Nephron (organoid): ENCODE data around the gene SINHCAF.
"Not testable (repeated sequence)": the region's sequence is repeated elsewhere in the genome, so short reads cannot be mapped to it uniquely, and the experiment has no call there.

Experiments
- H3K27ac Mint-ChIP-seq, 3 experiments: 2 replicates each; pipeline ENCODE4 v1.8.0; 2020; ENCODE audit warnings: mixed read lengths in 3 of 3, mild to moderate bottlenecking in 2 of 3, moderate library complexity in 1 of 3
- H3K27me3 Mint-ChIP-seq: 2 replicates; pipeline ENCODE4 v1.8.0; 2021; ENCODE audit warnings: low read depth, mild to moderate bottlenecking, moderate library complexity, mixed read lengths
- H3K36me3 Mint-ChIP-seq: 2 replicates; pipeline ENCODE4 v1.8.0; 2020; ENCODE audit warnings: low read depth, mixed read lengths
- H3K4me1 Mint-ChIP-seq: 2 replicates; pipeline ENCODE4 v1.8.0; 2020; ENCODE audit warnings: mixed read lengths
- H3K4me3 Mint-ChIP-seq, 3 experiments: 2 replicates each; pipeline ENCODE4 v1.8.0; 2020; ENCODE audit warnings: mild to moderate bottlenecking in 3 of 3, mixed read lengths in 3 of 3, moderate library complexity in 2 of 3
- H3K9me3 Mint-ChIP-seq: 2 replicates; pipeline ENCODE4 v1.8.0; 2020; ENCODE audit warnings: mixed read lengths
- CTCF ChIP-seq, 3 experiments: fragments of 200-600 bp; sonication (generic); IDR thresholded peaks; one replicate each; pipeline ENCODE4 v1.5.0; 2021; ENCODE audit warnings: antibody characterized with exemption in 3 of 3; ENCODE audit not compliant: unreplicated experiment in 3 of 3

The SINHCAF gene

GRCh38 chr12:31275491-31275890, 50.5 kb downstream of the SINHCAF start:
- H3K27me3 Mint-ChIP-seq, result no peaks in the 10 kb centered on the region
- H3K9me3 Mint-ChIP-seq, result no peaks in the 10 kb centered on the region
- TF ChIP-seq CTCF (IDR thresholded peaks at IDR 0.05; ENCODE audit: unreplicated experiment in 3 of 3), result no peak
- no peak overlapping the region for H3K4me3 Mint-ChIP-seq
- H3K36me3 Mint-ChIP-seq, result peaks cover 38% of the 10 kb centered on the region
- no peak overlapping the region for H3K27ac Mint-ChIP-seq
- peaks cover 6% of the 10 kb centered on the region for H3K4me1 Mint-ChIP-seq

GRCh38 chr12:31274520-31275300, 51.2 kb downstream of the SINHCAF start:
- H3K27ac Mint-ChIP-seq, result no peak overlapping the region
- peaks cover 13% of the 10 kb centered on the region for H3K4me1 Mint-ChIP-seq
- no peak overlapping the region for H3K4me3 Mint-ChIP-seq
- no peak for TF ChIP-seq CTCF (IDR thresholded peaks at IDR 0.05; ENCODE audit: unreplicated experiment in 3 of 3)
- H3K36me3 Mint-ChIP-seq, result peaks cover 35% of the 10 kb centered on the region
- H3K9me3 Mint-ChIP-seq, result no peaks in the 10 kb centered on the region
- H3K27me3 Mint-ChIP-seq, result no peaks in the 10 kb centered on the region

GRCh38 chr12:31273794-31274193, 52.2 kb downstream of the SINHCAF start:
- Mint-ChIP-seq H3K36me3 (peaks cover 38% of the 10 kb centered on the region), H3K4me1 (peaks cover 17% of the 10 kb centered on the region)
- H3K27ac Mint-ChIP-seq, H3K27me3 Mint-ChIP-seq, H3K4me3 Mint-ChIP-seq, H3K9me3 Mint-ChIP-seq: not testable (repeated sequence)

GRCh38 chr12:31272607-31273225, 53.2 kb downstream of the SINHCAF start:
- no peak for TF ChIP-seq CTCF (IDR thresholded peaks at IDR 0.05; ENCODE audit: unreplicated experiment in 3 of 3)
- Mint-ChIP-seq H3K4me3 (no peak overlapping the region), H3K9me3 (no peaks in the 10 kb centered on the region), H3K36me3 (peaks cover 31% of the 10 kb centered on the region), H3K27me3 (no peaks in the 10 kb centered on the region), H3K4me1 (peaks cover 17% of the 10 kb centered on the region), H3K27ac (no peak overlapping the region)

- peaks cover 17% of the 10 kb centered on the region for H3K4me1 Mint-ChIP-seq
- H3K36me3 Mint-ChIP-seq, result peaks cover 7% of the 10 kb centered on the region
- TF ChIP-seq CTCF (IDR thresholded peaks at IDR 0.05; ENCODE audit: unreplicated experiment in 3 of 3), result no peak
- H3K27me3 Mint-ChIP-seq, result no peaks in the 10 kb centered on the region
- H3K9me3 Mint-ChIP-seq, result no peaks in the 10 kb centered on the region
- no peak overlapping the region for H3K27ac Mint-ChIP-seq
- no peak overlapping the region for H3K4me3 Mint-ChIP-seq
These were observed 58.0 kb downstream of the SINHCAF start for GRCh38 chr12:31267966-31268365.

GRCh38 chr12:31265722-31266121, 60.2 kb downstream of the SINHCAF start:
- no peaks in the 10 kb centered on the region for H3K9me3 Mint-ChIP-seq
- no peak overlapping the region for H3K27ac Mint-ChIP-seq
- H3K27me3 Mint-ChIP-seq, result no peaks in the 10 kb centered on the region
- peaks cover 5% of the 10 kb centered on the region for H3K36me3 Mint-ChIP-seq
- H3K4me1 Mint-ChIP-seq, result peaks cover 14% of the 10 kb centered on the region
- TF ChIP-seq CTCF (IDR thresholded peaks at IDR 0.05; ENCODE audit: unreplicated experiment in 3 of 3), result no peak
- no peak overlapping the region for H3K4me3 Mint-ChIP-seq
